ENCODE data around the gene PSMB3. TPM values are rescaled to one million over a fixed set of nuclear protein-coding genes. Genes with fewer than 3 reads are reported as not detected.
A peak's percentile ranks its signal among the peaks of the same experiment; 100 is the strongest.

The PSMB3 gene
- polyA plus RNA-seq, 3 donors, result 315 to 689 (median 625) TPM

DNA sequence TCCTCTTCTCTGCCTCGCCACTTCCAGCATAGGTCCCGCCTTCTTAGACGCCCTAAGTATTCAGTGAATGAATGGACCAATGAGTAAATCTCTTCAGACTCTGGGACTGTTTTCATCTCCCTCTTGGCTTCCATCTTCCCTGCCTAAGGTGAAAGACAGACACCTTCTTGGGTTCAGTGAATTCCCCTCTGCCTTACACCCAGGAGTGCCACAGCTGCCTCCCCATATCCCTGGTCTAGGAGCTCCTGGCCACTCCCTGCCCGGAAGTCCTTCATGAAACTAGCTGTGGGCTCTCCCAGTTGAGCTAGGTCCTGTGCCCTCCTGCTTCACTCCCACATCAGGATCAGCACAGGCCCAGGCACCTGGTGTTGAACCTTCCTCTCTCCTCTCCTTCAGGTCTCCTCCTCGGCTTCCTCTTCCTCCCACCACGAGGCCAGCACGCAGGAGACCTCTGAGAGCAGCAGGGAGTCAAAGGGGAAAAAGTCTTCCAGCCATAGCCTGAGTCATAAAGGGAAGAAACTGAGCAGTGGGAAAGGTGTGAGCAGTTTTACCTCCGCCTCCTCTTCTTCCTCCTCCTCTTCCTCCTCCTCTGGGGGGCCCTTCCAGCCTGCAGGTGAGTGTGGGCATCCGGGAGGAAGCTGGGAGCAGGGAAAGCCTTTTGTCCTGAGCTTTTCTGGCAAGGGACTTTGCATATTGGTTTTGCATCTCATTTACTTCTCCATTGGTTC, 37.2 kb upstream of the PSMB3 start:
- H3K4me3 Mint-ChIP-seq, result peak overlapping the region in 1 of 2 donors; percentile 9

DNA sequence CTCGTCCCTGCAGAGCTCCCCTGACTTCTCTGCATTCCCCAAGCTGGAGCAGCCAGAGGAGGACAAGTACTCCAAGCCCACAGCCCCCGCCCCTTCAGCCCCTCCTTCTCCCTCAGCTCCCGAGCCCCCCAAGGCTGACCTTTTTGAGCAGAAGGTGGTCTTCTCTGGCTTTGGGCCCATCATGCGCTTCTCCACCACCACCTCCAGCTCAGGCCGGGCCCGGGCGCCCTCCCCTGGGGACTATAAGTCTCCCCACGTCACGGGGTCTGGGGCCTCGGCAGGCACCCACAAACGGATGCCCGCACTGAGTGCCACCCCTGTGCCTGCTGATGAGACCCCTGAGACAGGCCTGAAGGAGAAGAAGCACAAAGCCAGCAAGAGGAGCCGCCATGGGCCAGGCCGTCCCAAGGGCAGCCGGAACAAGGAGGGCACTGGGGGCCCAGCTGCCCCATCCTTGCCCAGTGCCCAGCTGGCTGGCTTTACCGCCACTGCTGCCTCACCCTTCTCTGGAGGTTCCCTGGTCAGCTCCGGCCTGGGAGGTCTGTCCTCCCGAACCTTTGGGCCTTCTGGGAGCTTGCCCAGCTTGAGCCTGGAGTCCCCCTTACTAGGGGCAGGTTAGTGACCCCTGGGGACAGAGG, 36.1 kb upstream of the PSMB3 start:
- Histone ChIP-seq H3K79me2 (ENCODE audit: insufficient read depth, low read length) (no peaks in the 10 kb centered on the region), H3K36me3 (replicated peaks in 1 of 2; ENCODE audit: control insufficient read depth in 1 of 2, insufficient read depth in 2 of 2, low read length in 2 of 2) (peaks cover 61 to 71% of the 10 kb centered on the region in 2 donors), H4K20me1 (ENCODE audit: insufficient read depth, low read length) (no peaks in the 10 kb centered on the region), H2AFZ (ENCODE audit: insufficient read depth, low read depth, low read length, poor library complexity, severe bottlenecking) (no peak overlapping the region), H3K4me1 (ENCODE audit: control insufficient read depth in 1 of 2, insufficient read depth in 2 of 2, low read length in 2 of 2) (no peaks in the 10 kb centered on the region), H3K27me3 (ENCODE audit: control insufficient read depth in 2 of 2, insufficient read depth in 2 of 2, low read length in 2 of 2) (no peaks in the 10 kb centered on the region), H3K27ac (ENCODE audit: low read depth in 1 of 2, low read length in 2 of 2) (no peak overlapping the region), H3K9ac (ENCODE audit: insufficient read depth, low read length, poor library complexity, severe bottlenecking) (no peak overlapping the region), H3K9me3 (replicated peaks in 1 of 2; ENCODE audit: control insufficient read depth in 1 of 2, insufficient read depth in 1 of 2, low read length in 2 of 2) (no peaks in the 10 kb centered on the region), H3K4me2 (replicated peaks; ENCODE audit: extremely low read depth, low read length, poor library complexity, severe bottlenecking) (no peak overlapping the region), H3K4me3 (replicated peaks in 1 of 3; ENCODE audit: low read depth in 2 of 3, low read length in 3 of 3) (no peak overlapping the region)
- intact Hi-C loops (cut with micrococcal nuclease), result no loop called here
- no peak for DNase-seq
- Mint-ChIP-seq H3K27ac (no peak overlapping the region), H3K9me3 (peaks cover 0 to 4% (median 0%) of the 10 kb centered on the region in 7 donors), H3K4me3 (no peak overlapping the region), H3K4me1 (peaks cover 3% of the 10 kb centered on the region), H3K27me3 (ENCODE audit: low read depth in 3 of 3) (peaks cover 0 to 6% (median 0%) of the 10 kb centered on the region in 3 donors), H3K36me3 (peaks cover 59 to 63% of the 10 kb centered on the region in 2 donors)
- WGBS (ENCODE audit: insufficient coverage), result 98% methylated on average over 16 of the region's 18 CpGs
- TF ChIP-seq, protein P1, sequence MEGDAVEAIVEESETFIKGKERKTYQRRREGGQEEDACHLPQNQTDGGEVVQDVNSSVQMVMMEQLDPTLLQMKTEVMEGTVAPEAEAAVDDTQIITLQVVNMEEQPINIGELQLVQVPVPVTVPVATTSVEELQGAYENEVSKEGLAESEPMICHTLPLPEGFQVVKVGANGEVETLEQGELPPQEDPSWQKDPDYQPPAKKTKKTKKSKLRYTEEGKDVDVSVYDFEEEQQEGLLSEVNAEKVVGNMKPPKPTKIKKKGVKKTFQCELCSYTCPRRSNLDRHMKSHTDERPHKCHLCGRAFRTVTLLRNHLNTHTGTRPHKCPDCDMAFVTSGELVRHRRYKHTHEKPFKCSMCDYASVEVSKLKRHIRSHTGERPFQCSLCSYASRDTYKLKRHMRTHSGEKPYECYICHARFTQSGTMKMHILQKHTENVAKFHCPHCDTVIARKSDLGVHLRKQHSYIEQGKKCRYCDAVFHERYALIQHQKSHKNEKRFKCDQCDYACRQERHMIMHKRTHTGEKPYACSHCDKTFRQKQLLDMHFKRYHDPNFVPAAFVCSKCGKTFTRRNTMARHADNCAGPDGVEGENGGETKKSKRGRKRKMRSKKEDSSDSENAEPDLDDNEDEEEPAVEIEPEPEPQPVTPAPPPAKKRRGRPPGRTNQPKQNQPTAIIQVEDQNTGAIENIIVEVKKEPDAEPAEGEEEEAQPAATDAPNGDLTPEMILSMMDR (IDR thresholded peaks at IDR 0.05), result no peak

More for the DNA sequence above, 37.2 kb upstream of the PSMB3 start:
- Mint-ChIP-seq H3K27me3 (ENCODE audit: low read depth in 3 of 3) (peaks cover 0 to 10% (median 0%) of the 10 kb centered on the region in 3 donors), H3K9me3 (peaks cover 0 to 4% (median 0%) of the 10 kb centered on the region in 7 donors), H3K4me1 (peaks cover 12% of the 10 kb centered on the region), H3K36me3 (peaks cover 59 to 62% of the 10 kb centered on the region in 2 donors), H3K27ac (peak overlapping the region in 2 of 7 donors; percentile 16 to 70)
- no peak overlapping the region for H2AFZ ChIP-seq (ENCODE audit: insufficient read depth, low read depth, low read length, poor library complexity, severe bottlenecking)
- H3K4me3 ChIP-seq (replicated peaks in 1 of 3; ENCODE audit: low read depth in 2 of 3, low read length in 3 of 3), result no peak overlapping the region
- TF ChIP-seq, protein P1 (IDR thresholded peaks at IDR 0.05), result no peak
- H3K4me2 ChIP-seq (replicated peaks; ENCODE audit: extremely low read depth, low read length, poor library complexity, severe bottlenecking), result no peak overlapping the region
- intact Hi-C loops (cut with micrococcal nuclease), result no loop called here
- H3K9ac ChIP-seq (ENCODE audit: insufficient read depth, low read length, poor library complexity, severe bottlenecking), result no peak overlapping the region
- WGBS (ENCODE audit: insufficient coverage), result 97% methylated on average over 4 of the region's 9 CpGs
- no peaks in the 10 kb centered on the region for H3K79me2 ChIP-seq (ENCODE audit: insufficient read depth, low read length)
- DNase-seq, result no peak
- no peaks in the 10 kb centered on the region for H3K4me1 ChIP-seq (ENCODE audit: control insufficient read depth in 1 of 2, insufficient read depth in 2 of 2, low read length in 2 of 2)
- peaks cover 54 to 65% of the 10 kb centered on the region in 2 donors for H3K36me3 ChIP-seq (replicated peaks in 1 of 2; ENCODE audit: control insufficient read depth in 1 of 2, insufficient read depth in 2 of 2, low read length in 2 of 2)
- H3K9me3 ChIP-seq (replicated peaks in 1 of 2; ENCODE audit: control insufficient read depth in 1 of 2, insufficient read depth in 1 of 2, low read length in 2 of 2), result no peaks in the 10 kb centered on the region
- no peaks in the 10 kb centered on the region for H3K27me3 ChIP-seq (ENCODE audit: control insufficient read depth in 2 of 2, insufficient read depth in 2 of 2, low read length in 2 of 2)
- H3K27ac ChIP-seq (ENCODE audit: low read depth in 1 of 2, low read length in 2 of 2), result no peak overlapping the region
- peaks cover 5% of the 10 kb centered on the region for H4K20me1 ChIP-seq (ENCODE audit: insufficient read depth, low read length)

Measured in CD14-positive monocyte (primary cell).